Retinal pigment epithelial cell (primary cell): Measurements from ENCODE around the gene DNM1.
"Not testable (repeated sequence)": the region's sequence is repeated elsewhere in the genome, so short reads cannot be mapped to it uniquely, and the experiment has no call there.

Source experiments
- DNase-seq: peaks from one replicate; pipeline ENCODE4 v3.0.0-alpha.2; 2010; ENCODE audit warnings: low read depth
- H3K4me3 ChIP-seq: 2 replicates; pipeline ENCODE4 v1.5.1; 2011; ENCODE audit warnings: mild to moderate bottlenecking, low read length, control low read depth, moderate library complexity
- CTCF ChIP-seq: conservative IDR thresholded peaks from 2 replicates; pipeline ENCODE4 v1.5.1; 2011; ENCODE audit warnings: low read depth, low read length, control low read depth, inconsistent platforms

Gene DNM1

GRCh38 chr9:128274245-128274644, 71.1 kb downstream of the DNM1 start:
- no peak overlapping the region for H3K4me3 ChIP-seq
- no peak for TF ChIP-seq CTCF
- no peak for DNase-seq

- peak within 1 kb of the TSS; percentile 94 for H3K4me3 ChIP-seq
- TF ChIP-seq CTCF: no peak
- no peak for DNase-seq
Measured at GRCh38 chr9:128275198-128276007, 72.2 kb downstream of the DNM1 start, which contains the start of gene GOLGA2. Gene GOLGA2 (minus strand): TSS chr9:128276007. CDS start chr9:128275976, 31 bp downstream.

GRCh38 chr9:128276008-128276573, 72.9 kb downstream of the DNM1 start, which contains the start of gene SWI5:
Gene SWI5 (plus strand): TSS chr9:128276276.
- DNase-seq: peak; percentile 92

GRCh38 chr9:128276574-128277270, 73.5 kb downstream of the DNM1 start:
- no peak for TF ChIP-seq CTCF
- peak overlapping the region; percentile 90 for H3K4me3 ChIP-seq
- no peak for DNase-seq

More at GRCh38 chr9:128276008-128276573, 72.9 kb downstream of the DNM1 start, which contains the start of gene SWI5:
- TF ChIP-seq CTCF: no peak
- peak within 1 kb of the TSS; percentile 94 for H3K4me3 ChIP-seq

- not testable (repeated sequence) for DNase-seq, H3K4me3 ChIP-seq
Measured at GRCh38 chr9:128279088-128280073, 76.2 kb downstream of the DNM1 start.

GRCh38 chr9:128280084-128280622, 77.0 kb downstream of the DNM1 start:
- no peak overlapping the region for H3K4me3 ChIP-seq
- DNase-seq: no peak
- TF ChIP-seq CTCF: no peak
